ENCODE data around the gene EDNRA.

Gene EDNRA

DNA sequence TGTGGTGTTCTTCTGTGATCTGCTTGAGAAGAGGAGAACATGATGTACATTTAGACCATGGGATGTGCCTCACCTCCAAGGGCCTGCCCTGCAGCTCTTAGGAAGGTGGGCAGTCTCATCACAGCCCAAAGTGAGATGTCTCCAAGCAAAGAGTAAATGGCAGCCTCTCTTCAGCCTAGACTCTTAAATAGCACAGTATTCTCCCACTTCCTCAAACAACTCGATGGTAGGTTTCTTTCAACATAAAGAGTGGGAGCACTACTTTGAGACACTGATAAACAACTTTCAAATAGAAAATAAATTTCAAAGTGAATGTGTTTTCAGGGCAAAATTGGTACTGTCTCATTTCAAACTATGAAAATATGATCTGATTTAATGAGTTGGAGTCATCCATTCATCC, 35.2 kb downstream of the EDNRA start:
- TF ChIP-seq ZNF274 (IDR thresholded peaks at IDR 0.05; ENCODE audit: low read depth, low read length) = no peak
- no peak overlapping the region for H3K4me3 ChIP-seq (ENCODE audit: low read length)

DNA sequence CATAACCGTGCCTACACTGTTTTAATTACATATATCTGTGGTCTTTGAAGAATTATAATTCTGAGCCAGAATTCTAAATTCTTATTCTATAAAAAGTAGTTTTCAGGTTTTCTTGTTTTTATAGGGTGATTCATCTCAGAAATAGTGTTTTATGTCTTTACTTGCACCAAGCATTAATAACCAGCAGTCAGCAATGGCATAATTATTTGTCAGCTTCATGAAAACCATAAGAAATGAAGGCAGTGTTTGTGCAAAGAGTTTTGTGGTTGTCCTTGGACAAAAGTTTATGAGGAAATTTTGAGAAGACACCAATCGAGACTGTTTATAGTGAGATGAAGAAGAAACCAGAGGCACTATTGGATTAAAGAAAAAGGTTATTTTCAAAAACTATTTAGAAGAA, 37.2 kb downstream of the EDNRA start:
- no peak for TF ChIP-seq ZNF274 (IDR thresholded peaks at IDR 0.05; ENCODE audit: low read depth, low read length)
- no peak overlapping the region for H3K4me3 ChIP-seq (ENCODE audit: low read length)

DNA sequence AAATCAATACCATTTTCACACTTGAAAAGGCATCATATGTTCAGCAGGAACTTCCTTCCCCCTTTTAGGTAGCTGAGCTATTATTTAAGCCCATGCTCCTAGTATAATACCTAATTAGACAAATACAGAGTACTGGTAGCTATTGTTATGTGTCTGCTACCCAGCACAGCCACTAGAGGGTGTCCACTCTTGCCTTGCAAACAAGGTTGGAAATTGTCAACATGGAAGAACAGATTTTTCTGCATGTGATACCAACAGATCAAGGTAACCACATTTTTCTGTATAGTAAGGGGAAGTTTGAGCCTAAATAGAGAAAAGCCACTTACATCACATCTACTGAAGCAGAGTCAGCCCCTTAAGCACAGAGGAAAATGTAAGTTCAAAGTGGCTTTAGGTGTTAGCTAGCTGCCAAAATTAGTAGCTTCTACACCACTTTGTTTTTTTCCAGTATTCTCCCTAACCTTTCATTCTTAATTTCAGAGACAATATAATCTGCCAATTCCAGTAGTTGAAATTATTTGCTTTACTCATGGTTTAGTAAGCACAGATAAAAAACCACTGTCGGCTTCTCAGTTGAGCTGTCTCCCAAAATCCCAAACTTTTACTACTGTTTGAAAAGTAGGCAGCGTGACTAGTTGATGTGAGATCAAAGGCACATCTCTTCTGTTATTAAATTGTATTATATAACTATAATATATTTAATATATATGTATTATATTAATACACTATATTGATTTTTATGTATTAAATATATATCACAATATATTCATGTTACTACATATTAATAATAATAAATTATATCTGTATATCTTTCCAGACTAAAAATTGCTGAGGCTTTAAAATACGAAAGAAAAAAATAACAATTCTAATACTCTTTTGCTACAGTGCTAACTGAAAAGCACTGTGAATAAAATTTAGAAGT, 38.2 kb downstream of the EDNRA start:
- no peak overlapping the region for H3K4me3 ChIP-seq (ENCODE audit: low read length)
- TF ChIP-seq ZNF274 (IDR thresholded peaks at IDR 0.05; ENCODE audit: low read depth, low read length) = no peak

DNA sequence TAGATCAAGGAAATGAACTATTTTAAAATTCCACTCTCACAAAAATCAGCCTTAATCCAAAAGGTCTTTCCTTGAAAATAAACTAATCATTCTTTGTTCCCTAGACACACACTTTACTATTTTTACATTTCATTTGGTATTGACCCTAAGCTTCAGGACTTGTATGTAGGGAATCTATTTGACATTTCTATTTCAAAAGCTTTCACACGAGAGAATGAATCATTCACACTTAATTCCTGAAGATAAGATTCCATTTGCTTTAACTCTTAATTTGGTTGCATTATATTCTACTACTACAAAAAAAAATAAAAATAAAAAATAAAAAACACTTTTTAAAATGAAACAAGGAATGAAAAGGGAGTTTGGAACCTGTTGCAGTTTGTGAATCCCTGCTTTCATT, 43.7 kb downstream of the EDNRA start:
- no peak overlapping the region for H3K4me3 ChIP-seq (ENCODE audit: low read length)
- no peak for TF ChIP-seq ZNF274 (IDR thresholded peaks at IDR 0.05; ENCODE audit: low read depth, low read length)

DNA sequence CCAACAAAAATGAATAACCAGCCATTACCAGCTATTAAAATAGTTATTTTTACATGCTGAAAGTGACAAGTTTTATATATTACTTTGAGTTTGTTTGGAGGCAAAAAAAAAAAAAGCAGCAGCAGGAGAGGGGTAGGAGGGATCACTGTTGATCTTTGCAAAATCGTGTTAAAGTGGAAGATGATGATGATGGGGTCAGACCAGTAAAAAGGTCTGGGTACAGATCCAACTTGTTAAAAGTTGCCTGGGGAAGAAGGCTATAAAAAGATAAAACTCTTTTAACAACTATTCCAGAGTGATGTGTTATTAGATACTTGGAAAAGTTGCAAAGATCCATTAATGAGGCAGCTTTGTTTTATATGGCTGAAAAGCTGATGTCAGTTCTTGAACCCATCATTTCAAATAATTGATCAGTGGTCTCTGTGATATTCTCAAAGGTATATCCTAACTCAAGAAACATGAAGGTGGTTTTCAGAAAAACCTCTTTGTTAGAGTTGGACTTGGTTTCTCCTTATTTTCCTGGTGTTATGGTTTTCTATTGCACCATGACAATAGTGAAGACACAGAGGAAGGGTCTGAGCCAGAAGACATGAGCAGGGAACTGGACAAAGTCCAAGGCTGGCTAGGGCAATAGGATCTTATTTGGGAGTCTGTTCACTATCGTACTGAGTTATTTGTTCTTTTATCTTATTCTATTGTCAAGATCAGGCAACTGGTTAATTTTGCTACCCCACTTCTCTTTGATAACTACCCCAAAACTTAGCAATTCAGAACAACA, 44.8 kb downstream of the EDNRA start:
- no peak for TF ChIP-seq ZNF274 (IDR thresholded peaks at IDR 0.05; ENCODE audit: low read depth, low read length)
- H3K4me3 ChIP-seq (ENCODE audit: low read length) = no peak overlapping the region

DNA sequence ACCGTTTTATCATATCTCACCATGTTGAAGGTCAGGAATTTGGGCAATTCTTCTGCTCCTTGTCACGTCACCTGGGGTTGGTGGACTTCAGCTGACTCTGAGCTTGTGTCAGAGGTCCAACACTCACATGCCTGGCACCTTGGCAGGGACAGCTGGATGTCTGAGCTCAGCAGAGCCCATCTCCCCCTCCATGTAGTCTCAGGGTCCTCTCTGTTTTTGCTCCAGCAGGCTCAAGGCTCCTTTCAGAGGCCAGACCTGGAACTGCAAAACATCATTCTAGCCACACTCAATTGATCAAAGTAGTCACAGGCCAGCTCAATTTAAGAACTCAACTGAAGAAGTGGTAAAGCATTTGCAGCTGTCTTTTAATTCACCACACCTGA, 45.4 kb downstream of the EDNRA start:
- H3K4me3 ChIP-seq (ENCODE audit: low read length) = no peak overlapping the region

DNA sequence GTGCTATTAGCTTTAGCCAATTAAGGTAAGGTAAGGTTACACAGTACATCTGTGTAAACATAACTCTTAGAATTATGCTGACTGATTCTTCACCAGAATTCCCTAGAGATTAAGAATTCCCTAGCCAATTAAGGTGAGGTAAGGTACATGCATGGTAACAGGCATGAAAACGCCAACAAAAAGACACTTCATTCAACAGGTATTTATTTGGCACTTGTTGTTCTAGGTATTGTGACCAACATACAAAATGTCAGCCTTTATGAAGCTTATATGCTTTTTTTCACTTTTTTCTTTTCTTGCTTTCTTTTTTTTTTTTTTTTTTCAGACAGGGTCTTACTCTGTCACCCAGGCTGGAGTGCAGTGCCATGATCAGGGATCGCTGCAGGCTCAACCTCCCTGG, 47.2 kb downstream of the EDNRA start:
- TF ChIP-seq ZNF274 (IDR thresholded peaks at IDR 0.05; ENCODE audit: low read depth, low read length) = no peak

More for the DNA sequence above, 45.4 kb downstream of the EDNRA start:
- no peak for TF ChIP-seq ZNF274 (IDR thresholded peaks at IDR 0.05; ENCODE audit: low read depth, low read length)

DNA sequence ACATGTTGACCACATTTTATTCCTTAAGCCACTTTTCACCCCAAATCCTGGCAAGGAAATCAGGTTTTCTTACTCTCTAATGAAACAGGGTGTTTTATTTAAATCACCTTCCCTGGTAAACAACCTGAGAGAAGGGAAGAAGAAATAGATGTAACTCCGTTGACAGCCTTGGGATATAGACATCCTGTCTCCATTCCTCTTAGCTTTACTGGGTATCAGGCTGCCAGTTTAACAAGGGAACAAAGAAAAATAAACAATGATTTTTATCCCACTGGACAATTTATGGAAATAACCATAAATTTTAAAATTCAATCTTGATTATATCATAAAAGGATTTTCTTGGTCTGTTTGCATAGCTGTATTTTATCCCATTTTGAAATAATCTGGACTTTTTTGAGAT, 49.2 kb downstream of the EDNRA start:
- no peak overlapping the region for H3K4me3 ChIP-seq (ENCODE audit: low read length)
- no peak for TF ChIP-seq ZNF274 (IDR thresholded peaks at IDR 0.05; ENCODE audit: low read depth, low read length)

More for the DNA sequence above, 47.2 kb downstream of the EDNRA start:
- no peak overlapping the region for H3K4me3 ChIP-seq (ENCODE audit: low read length)

DNA sequence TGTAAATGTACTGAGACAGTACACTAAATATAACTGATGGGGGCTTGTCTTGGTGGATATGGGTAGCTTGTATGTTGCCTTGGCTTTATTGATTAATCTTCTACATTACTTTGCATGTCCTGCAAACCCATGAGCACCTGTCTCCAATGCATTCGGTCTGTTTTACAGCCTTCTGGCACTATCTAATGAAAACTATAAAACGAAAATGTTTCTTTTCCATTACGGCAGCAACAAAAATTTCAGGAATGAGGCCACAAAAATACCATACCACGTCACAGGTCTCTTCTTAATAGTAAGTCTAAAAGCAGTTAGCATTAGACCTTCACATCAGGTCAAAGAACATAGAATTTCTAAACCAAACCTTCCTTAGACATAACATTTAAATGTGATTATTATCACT, 49.8 kb downstream of the EDNRA start:
- TF ChIP-seq ZNF274 (IDR thresholded peaks at IDR 0.05; ENCODE audit: low read depth, low read length) = no peak
- H3K4me3 ChIP-seq (ENCODE audit: low read length) = no peak overlapping the region

DNA sequence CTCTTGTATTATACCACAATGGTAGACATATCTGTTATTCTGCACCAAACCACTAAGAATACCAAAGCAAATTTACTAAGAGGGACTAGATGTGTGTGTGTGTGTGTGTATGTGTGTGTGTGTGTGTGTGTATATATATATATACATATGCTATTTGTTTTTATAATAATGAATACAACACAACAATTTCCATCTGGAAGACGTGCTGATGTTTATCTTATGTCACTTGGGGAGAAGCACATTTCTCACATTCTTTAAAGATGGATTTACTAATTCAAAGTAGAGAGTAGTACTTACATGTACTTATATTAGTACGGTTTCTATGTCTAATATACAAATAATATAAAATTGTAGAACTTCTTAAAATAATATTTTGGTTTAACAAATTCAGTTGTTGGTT, 52.0 kb downstream of the EDNRA start:
- no peak for TF ChIP-seq ZNF274 (IDR thresholded peaks at IDR 0.05; ENCODE audit: low read depth, low read length)
- H3K4me3 ChIP-seq (ENCODE audit: low read length) = no peak overlapping the region

DNA sequence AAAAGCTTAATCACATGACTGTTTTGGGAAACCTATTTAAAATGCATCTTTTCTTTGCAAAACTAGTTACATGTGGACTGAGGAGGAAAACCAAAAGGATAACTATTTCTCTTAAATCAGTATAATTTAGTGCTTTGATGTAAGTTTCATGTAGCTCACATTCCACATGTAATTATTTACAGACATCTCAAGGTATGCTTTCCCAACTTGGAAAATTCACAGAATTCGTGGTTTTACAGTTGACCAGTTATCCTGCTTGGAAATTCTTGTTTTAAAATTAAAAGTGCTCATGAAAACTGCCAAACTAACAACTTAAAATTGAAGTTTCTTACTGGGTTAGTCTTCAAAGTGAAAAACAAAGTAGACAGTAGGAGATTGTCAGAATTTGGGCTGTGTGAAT, 52.4 kb downstream of the EDNRA start:
- H3K4me3 ChIP-seq (ENCODE audit: low read length) = no peak overlapping the region
- no peak for TF ChIP-seq ZNF274 (IDR thresholded peaks at IDR 0.05; ENCODE audit: low read depth, low read length)

DNA sequence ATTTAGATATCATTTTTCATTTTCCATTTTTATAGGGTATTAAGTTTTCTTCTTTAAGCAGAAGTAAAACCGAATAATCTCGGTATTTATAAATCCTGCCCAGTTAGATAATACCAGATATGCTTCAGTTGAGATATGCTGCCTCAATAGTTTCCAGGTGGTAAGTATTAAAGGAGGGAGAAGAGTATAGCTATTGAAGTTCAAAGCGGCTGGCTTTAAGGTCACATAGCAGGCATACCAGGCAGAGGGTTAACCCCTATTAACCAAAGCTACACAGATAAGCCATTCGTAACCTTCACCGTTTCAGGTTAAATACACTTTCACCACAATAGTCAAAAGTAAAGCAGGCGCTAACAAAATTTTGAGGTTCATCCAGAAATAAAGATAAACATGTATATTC, 54.2 kb downstream of the EDNRA start:
- H3K4me3 ChIP-seq (ENCODE audit: low read length) = no peak overlapping the region
- no peak for TF ChIP-seq ZNF274 (IDR thresholded peaks at IDR 0.05; ENCODE audit: low read depth, low read length)

DNA sequence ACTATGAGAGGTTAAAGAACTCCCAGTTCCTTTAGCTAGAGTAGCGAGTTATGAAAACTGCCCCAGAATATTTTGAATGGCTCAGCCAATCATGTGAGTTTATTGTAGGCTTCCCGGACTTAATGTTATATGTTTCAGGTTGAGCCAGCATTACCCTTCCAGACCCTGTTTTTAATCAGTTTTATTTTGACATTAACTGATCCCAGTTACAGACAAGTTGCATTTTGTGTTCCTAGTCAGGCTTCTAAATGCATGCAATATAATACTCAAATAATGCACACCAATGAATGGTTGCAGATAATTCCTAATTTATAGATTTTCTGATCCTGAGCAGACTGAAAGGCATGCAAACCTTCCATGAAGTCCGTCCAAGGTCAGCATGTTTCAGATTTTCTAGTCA, 57.8 kb downstream of the EDNRA start:
- no peak for TF ChIP-seq ZNF274 (IDR thresholded peaks at IDR 0.05; ENCODE audit: low read depth, low read length)
- no peak overlapping the region for H3K4me3 ChIP-seq (ENCODE audit: low read length)

DNA sequence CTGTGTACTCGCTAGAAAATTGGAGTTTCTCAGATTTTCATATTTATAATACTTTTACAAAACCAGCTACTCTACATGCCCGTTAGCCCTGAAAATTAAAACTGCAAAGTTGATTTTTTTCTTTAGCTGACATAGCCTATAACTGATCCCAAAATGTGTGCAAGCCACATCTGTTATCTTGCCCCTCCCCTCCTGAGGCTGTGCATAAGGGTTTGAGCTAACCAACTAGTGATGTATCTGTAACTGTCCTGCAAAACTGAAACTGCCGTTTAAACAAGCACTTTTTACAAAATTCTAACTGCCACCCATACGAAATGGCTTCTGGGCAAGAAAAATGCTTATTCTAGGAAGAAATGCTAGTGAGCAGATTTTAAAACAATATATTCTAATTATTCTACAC, 59.1 kb downstream of the EDNRA start:
- no peak for TF ChIP-seq ZNF274 (IDR thresholded peaks at IDR 0.05; ENCODE audit: low read depth, low read length)

More for the DNA sequence above, 59.1 kb downstream of the EDNRA start:
- H3K4me3 ChIP-seq (ENCODE audit: low read length) = no peak overlapping the region

Measured in GM08714 (cell line).